Measurements from ENCODE around the gene MAPK6. TPM values are rescaled to one million over a fixed set of nuclear protein-coding genes. Genes with fewer than 3 reads are reported as not detected.

MAPK6 gene
- total RNA-seq, 4 donors from 2014 or later, result 13.3 to 19.4 (median 14.2) TPM

GRCh38 chr15:52113708-52114107, 94.7 kb downstream of the MAPK6 start:
- H3K27me3 ChIP-seq, result peaks cover 0 to 49% (median 29%) of the 10 kb centered on the region in 4 donors
- no peak overlapping the region for H3K4me3 ChIP-seq
- no peak for DNase-seq (ENCODE audit: extremely low spot score)
- no peaks in the 10 kb centered on the region for H3K9me3 ChIP-seq
- no peak overlapping the region for H3K27ac ChIP-seq (replicated peaks in 1 of 4)
- TF ChIP-seq POLR2A (IDR thresholded peaks at IDR 0.05; ENCODE audit: low read depth), result no peak
- H3K36me3 ChIP-seq, result no peaks in the 10 kb centered on the region
- intact Hi-C loops (cut with DNase I), result no loop called here
- peaks cover 7 to 15% (median 11%) of the 10 kb centered on the region in 4 donors for H3K4me1 ChIP-seq

GRCh38 chr15:52114261-52115055, 95.4 kb downstream of the MAPK6 start:
- Histone ChIP-seq H3K27ac (replicated peaks in 1 of 4) (no peak overlapping the region), H3K36me3 (no peaks in the 10 kb centered on the region), H3K4me1 (peaks cover 7 to 15% (median 11%) of the 10 kb centered on the region in 4 donors), H3K4me3 (no peak overlapping the region), H3K27me3 (peaks cover 0 to 44% (median 29%) of the 10 kb centered on the region in 4 donors), H3K9me3 (no peaks in the 10 kb centered on the region)
- intact Hi-C loops (cut with DNase I), result no loop called here
- 66% methylated on average over 4 of the region's 5 CpGs for WGBS
- TF ChIP-seq CTCF (IDR thresholded peaks at IDR 0.05), result no peak
- TF ChIP-seq EP300 (IDR thresholded peaks at IDR 0.05), result no peak
- no peak for TF ChIP-seq POLR2A (IDR thresholded peaks at IDR 0.05; ENCODE audit: low read depth)
- no peak for TF ChIP-seq POLR2AphosphoS5 (IDR thresholded peaks at IDR 0.05)
- no peak for DNase-seq (ENCODE audit: extremely low spot score)

DNA sequence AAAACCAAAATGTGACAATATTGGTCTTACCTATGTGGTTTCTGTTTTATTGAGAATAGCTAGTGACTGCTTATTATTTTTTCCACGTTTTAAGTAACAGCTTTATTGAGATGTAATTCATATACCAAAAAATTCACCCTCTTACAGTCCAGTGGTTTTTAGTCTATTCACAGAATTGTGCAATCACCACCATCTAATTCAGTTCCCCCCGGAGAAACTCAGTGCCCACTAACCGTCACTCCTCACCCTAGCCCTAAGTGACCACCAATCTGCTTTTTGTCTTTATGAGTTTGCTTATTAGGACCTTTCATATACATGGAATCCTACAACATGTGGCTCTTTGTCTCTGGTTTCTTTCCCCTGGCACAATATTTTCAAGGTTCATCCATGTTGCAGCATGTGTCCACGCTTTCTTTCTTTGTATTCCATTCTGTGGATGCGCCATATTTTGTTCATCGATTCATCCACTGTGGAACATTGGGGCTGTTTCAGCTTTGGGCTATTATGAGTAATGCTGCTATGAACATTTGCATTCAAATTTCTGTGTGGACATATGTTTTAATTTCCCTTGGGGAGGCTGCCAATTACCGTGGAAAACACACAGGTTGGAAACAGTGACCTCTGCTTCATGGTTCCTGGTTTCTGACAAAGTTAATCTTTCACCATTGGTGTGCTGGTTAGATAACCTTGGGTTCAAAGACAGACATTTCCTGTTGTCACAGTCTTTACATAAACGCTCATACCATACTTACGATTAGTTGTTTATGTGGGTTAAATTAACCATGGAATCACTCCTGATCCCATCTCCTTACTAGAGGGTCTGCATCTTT, 96.8 kb downstream of the MAPK6 start:
- Histone ChIP-seq H3K4me1 (peaks cover 7 to 15% (median 11%) of the 10 kb centered on the region in 4 donors), H3K4me3 (no peak overlapping the region), H3K36me3 (no peaks in the 10 kb centered on the region), H3K27me3 (peaks cover 0 to 31% (median 25%) of the 10 kb centered on the region in 4 donors), H3K9me3 (no peaks in the 10 kb centered on the region), H3K27ac (replicated peaks in 1 of 4) (no peak overlapping the region)
- TF ChIP-seq EP300 (IDR thresholded peaks at IDR 0.05), result no peak
- TF ChIP-seq POLR2AphosphoS5 (IDR thresholded peaks at IDR 0.05), result no peak
- TF ChIP-seq CTCF (IDR thresholded peaks at IDR 0.05), result no peak
- TF ChIP-seq POLR2A (IDR thresholded peaks at IDR 0.05; ENCODE audit: low read depth), result no peak
- WGBS, result 68% methylated on average over 9 of the region's 9 CpGs
- DNase-seq (ENCODE audit: extremely low spot score), result no peak
- intact Hi-C loops (cut with DNase I), result no loop called here

Other genes with a start within 250 kb of the MAPK6 start
- 10 to 100 TPM; 16.2 to 27.9 (median 24.7) TPM for gene TMOD3, start 189.6 kb upstream of the MAPK6 start, total RNA-seq
- gene LEO1, start 47.4 kb upstream of the MAPK6 start, total RNA-seq, result 10 to 100 TPM in 2 of 4 donors, 1 to 10 TPM in 2; 7.9 to 14.1 (median 10.5) TPM
- under 1 TPM in 1 of 4 donors, not detected in 3; 0.71 TPM for gene BCL2L10, start 93.6 kb downstream of the MAPK6 start, total RNA-seq
- 10 to 100 TPM; 26.7 to 50.1 (median 36.2) TPM for gene GNB5, start 172.2 kb downstream of the MAPK6 start, total RNA-seq

Measured in esophagus muscularis mucosa (tissue), 4 donors.